Activated CD4-positive, alpha-beta T cell treated with anti-CD3 and anti-CD28 coated beads for 4 hours (primary cell): ENCODE measurements around the gene GABRE.
"Not testable (repeated sequence)": the region's sequence is repeated elsewhere in the genome, so short reads cannot be mapped to it uniquely, and the experiment has no call there.

Source experiments
- DNase-seq, 2 donors: peaks; one replicate each; pipeline ENCODE4 v3.0.0-alpha.2; 2020

Gene GABRE

GRCh38 chrX:151966236-151966635, 8.2 kb downstream of the GABRE start:
- DNase-seq = no peak

- DNase-seq = no peak
Observed at GRCh38 chrX:151962034-151962433, 12.4 kb downstream of the GABRE start.

GRCh38 chrX:151958101-151958500, 16.4 kb downstream of the GABRE start:
- no peak for DNase-seq

- DNase-seq = no peak
Observed at GRCh38 chrX:151954730-151955129, 19.7 kb downstream of the GABRE start.

GRCh38 chrX:151938172-151938571, 36.3 kb downstream of the GABRE start:
- no peak for DNase-seq

- DNase-seq = no peak
Observed at GRCh38 chrX:151935358-151935757, 39.1 kb downstream of the GABRE start.

- no peak for DNase-seq
Observed at GRCh38 chrX:151929126-151929525, 45.4 kb downstream of the GABRE start.

GRCh38 chrX:151923648-151924047, 50.8 kb downstream of the GABRE start:
- no peak for DNase-seq

- DNase-seq = no peak
Observed at GRCh38 chrX:151922692-151923091, 51.8 kb downstream of the GABRE start.

- no peak for DNase-seq
Observed at GRCh38 chrX:151921866-151922265, 52.6 kb downstream of the GABRE start.

GRCh38 chrX:151921292-151921691, 53.2 kb downstream of the GABRE start:
- DNase-seq = no peak

- no peak for DNase-seq
Observed at GRCh38 chrX:151920530-151920929, 53.9 kb downstream of the GABRE start.

GRCh38 chrX:151920101-151920500, 54.4 kb downstream of the GABRE start:
- no peak for DNase-seq

GRCh38 chrX:151919610-151920009, 54.9 kb downstream of the GABRE start:
- DNase-seq = no peak

- DNase-seq = not testable (repeated sequence)
Observed at GRCh38 chrX:151918736-151919135, 55.7 kb downstream of the GABRE start.

GRCh38 chrX:151912780-151913179, 61.7 kb downstream of the GABRE start, which contains the start of gene MAGEA4:
Gene MAGEA4, plus strand, starts transcription at chrX:151912889. Its CDS starts 10,776 bp downstream, at chrX:151923665.
- no peak for DNase-seq

GRCh38 chrX:151912221-151912620, 62.3 kb downstream of the GABRE start:
- no peak for DNase-seq

- no peak for DNase-seq
Observed at GRCh38 chrX:151904989-151905388, 69.5 kb downstream of the GABRE start.
